ENCODE measurements around the gene WDR73.

The WDR73 gene

DNA sequence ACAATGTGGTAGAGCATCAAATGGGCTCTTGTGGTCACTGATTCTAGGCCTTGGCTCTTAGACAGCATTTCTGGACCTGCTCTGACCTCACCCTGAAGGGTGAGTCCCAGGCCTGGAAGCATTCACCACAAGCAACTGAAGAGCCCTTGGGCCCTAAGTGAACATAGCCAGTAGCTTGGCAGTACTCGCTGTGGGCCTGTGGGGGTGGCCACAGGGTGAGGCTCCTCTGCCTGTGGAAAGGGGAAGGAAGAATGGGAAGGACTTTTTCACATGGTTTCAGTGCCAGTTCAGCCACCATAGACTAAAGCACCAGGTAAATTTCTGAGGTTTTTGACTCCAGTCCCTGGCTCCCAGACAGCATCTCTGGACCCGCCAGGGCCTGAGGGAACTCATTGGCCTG, 58.4 kb downstream of the WDR73 start:
- Histone ChIP-seq H4K20me1 (ENCODE audit: insufficient read depth, low read length, poor library complexity, severe bottlenecking) (no peaks in the 10 kb centered on the region), H3K9me2 (replicated peaks; ENCODE audit: low read depth, low read length) (no peaks in the 10 kb centered on the region), H3K9ac (ENCODE audit: low read depth, low read length, poor library complexity, severe bottlenecking) (no peak overlapping the region), H3F3A (ENCODE audit: low read depth) (peaks cover 9% of the 10 kb centered on the region), H3K79me2 (ENCODE audit: insufficient read depth, low read length) (no peaks in the 10 kb centered on the region), H3K4me3 (ENCODE audit: low read length, poor library complexity, severe bottlenecking) (no peak overlapping the region), H3K36me3 (ENCODE audit: insufficient read depth, low read length) (no peaks in the 10 kb centered on the region), H3K9me3 (ENCODE audit: insufficient read depth, low read depth, low read length) (no peaks in the 10 kb centered on the region), H3K27me3 (ENCODE audit: insufficient read depth, low read length, poor library complexity, severe bottlenecking) (no peaks in the 10 kb centered on the region), H3K4me1 (ENCODE audit: insufficient read depth, low read length, poor library complexity, severe bottlenecking) (peaks cover 45% of the 10 kb centered on the region), H3K4me2 (ENCODE audit: low read depth, low read length, poor library complexity, severe bottlenecking) (no peak overlapping the region), H2AFZ (ENCODE audit: low read length) (peak overlapping the region; percentile 9; the same call in 1 of the 2 replicates)
- TF ChIP-seq EZH2phosphoT487 (IDR thresholded peaks at IDR 0.05; ENCODE audit: borderline replicate concordance) = no peak
- TF ChIP-seq, protein P1, sequence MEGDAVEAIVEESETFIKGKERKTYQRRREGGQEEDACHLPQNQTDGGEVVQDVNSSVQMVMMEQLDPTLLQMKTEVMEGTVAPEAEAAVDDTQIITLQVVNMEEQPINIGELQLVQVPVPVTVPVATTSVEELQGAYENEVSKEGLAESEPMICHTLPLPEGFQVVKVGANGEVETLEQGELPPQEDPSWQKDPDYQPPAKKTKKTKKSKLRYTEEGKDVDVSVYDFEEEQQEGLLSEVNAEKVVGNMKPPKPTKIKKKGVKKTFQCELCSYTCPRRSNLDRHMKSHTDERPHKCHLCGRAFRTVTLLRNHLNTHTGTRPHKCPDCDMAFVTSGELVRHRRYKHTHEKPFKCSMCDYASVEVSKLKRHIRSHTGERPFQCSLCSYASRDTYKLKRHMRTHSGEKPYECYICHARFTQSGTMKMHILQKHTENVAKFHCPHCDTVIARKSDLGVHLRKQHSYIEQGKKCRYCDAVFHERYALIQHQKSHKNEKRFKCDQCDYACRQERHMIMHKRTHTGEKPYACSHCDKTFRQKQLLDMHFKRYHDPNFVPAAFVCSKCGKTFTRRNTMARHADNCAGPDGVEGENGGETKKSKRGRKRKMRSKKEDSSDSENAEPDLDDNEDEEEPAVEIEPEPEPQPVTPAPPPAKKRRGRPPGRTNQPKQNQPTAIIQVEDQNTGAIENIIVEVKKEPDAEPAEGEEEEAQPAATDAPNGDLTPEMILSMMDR (conservative IDR thresholded peaks at IDR 0.05; ENCODE audit: low read length) = no peak

DNA sequence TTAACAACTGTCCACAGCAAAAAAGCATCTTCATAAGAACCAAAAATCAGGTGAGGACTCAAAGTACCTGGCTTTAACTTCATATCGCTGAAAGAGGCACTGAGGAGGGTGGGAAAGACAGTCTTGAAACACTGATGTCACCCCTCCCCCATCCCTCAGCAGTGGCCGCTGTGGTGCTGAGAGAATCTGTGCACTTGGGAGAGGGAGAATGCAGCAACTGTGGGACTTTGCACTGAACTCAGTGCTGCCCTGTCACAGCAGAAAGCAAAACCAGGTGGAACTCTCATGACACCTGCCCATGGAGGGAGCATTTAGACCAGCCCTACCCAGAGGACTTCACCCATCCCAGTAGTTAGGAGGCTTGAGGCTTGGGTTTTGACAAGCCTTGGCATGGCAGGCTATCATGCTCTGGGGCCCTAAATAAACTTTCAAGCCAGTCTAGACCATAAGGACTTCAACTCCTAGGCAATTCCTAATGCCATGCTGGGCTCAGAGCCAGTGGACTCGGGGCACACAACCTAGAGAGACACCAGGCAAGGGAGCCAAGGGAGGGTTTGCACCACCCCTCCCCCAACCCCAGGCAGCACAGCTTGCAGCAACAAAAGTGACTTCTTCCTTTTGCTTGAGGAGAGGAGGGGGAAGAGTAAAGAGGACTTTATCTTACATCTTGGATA, 59.3 kb downstream of the WDR73 start:
- no peak for TF ChIP-seq EZH2phosphoT487 (IDR thresholded peaks at IDR 0.05; ENCODE audit: borderline replicate concordance)
- TF ChIP-seq, protein P1 (conservative IDR thresholded peaks at IDR 0.05; ENCODE audit: low read length) = no peak
- Histone ChIP-seq H3K9me3 (ENCODE audit: insufficient read depth, low read depth, low read length) (no peaks in the 10 kb centered on the region), H2AFZ (ENCODE audit: low read length) (0 out of 2 replicates have a peak overlapping the region, but pooled peaks have one; percentile 9), H3F3A (ENCODE audit: low read depth) (peaks cover 9% of the 10 kb centered on the region), H3K79me2 (ENCODE audit: insufficient read depth, low read length) (no peaks in the 10 kb centered on the region), H3K4me1 (ENCODE audit: insufficient read depth, low read length, poor library complexity, severe bottlenecking) (peaks cover 42% of the 10 kb centered on the region), H3K4me3 (ENCODE audit: low read length, poor library complexity, severe bottlenecking) (no peak overlapping the region), H3K9ac (ENCODE audit: low read depth, low read length, poor library complexity, severe bottlenecking) (no peak overlapping the region), H3K9me2 (replicated peaks; ENCODE audit: low read depth, low read length) (no peaks in the 10 kb centered on the region), H3K27me3 (ENCODE audit: insufficient read depth, low read length, poor library complexity, severe bottlenecking) (no peaks in the 10 kb centered on the region), H3K4me2 (ENCODE audit: low read depth, low read length, poor library complexity, severe bottlenecking) (no peak overlapping the region), H4K20me1 (ENCODE audit: insufficient read depth, low read length, poor library complexity, severe bottlenecking) (no peaks in the 10 kb centered on the region), H3K36me3 (ENCODE audit: insufficient read depth, low read length) (no peaks in the 10 kb centered on the region)

DNA sequence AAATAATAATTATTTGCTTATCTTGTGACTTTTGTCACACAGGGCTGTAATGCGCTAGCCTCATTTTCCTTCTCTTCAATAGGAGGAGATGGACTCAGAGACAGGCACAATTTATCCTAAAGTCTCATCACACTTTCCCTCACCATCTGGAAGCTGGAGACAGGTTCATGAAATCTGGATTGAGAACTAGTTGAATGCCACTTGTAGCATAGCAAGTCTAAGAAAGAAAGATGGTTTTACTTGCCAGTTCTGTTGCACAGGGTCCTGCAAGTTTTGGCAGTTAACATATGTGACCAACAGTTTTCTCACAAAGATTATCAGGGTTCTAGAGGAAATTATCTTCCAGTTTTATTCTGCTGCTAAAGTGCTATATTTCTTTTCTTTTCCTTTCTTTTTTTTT, 62.3 kb downstream of the WDR73 start:
- no peak for TF ChIP-seq EZH2phosphoT487 (IDR thresholded peaks at IDR 0.05; ENCODE audit: borderline replicate concordance)
- TF ChIP-seq, protein P1 (conservative IDR thresholded peaks at IDR 0.05; ENCODE audit: low read length) = no peak
- H3K79me2 ChIP-seq (ENCODE audit: insufficient read depth, low read length) = no peaks in the 10 kb centered on the region
- H3K4me1 ChIP-seq (ENCODE audit: insufficient read depth, low read length, poor library complexity, severe bottlenecking) = peaks cover 24% of the 10 kb centered on the region
- no peaks in the 10 kb centered on the region for H3K36me3 ChIP-seq (ENCODE audit: insufficient read depth, low read length)
- no peaks in the 10 kb centered on the region for H3K9me2 ChIP-seq (replicated peaks; ENCODE audit: low read depth, low read length)
- H3F3A ChIP-seq (ENCODE audit: low read depth) = no peaks in the 10 kb centered on the region
- no peak overlapping the region for H3K4me3 ChIP-seq (ENCODE audit: low read length, poor library complexity, severe bottlenecking)
- no peaks in the 10 kb centered on the region for H4K20me1 ChIP-seq (ENCODE audit: insufficient read depth, low read length, poor library complexity, severe bottlenecking)
- 0 out of 2 replicates have a peak overlapping the region, but pooled peaks have one; percentile 27 for H2AFZ ChIP-seq (ENCODE audit: low read length)
- H3K9ac ChIP-seq (ENCODE audit: low read depth, low read length, poor library complexity, severe bottlenecking) = no peak overlapping the region
- no peaks in the 10 kb centered on the region for H3K9me3 ChIP-seq (ENCODE audit: insufficient read depth, low read depth, low read length)
- H3K4me2 ChIP-seq (ENCODE audit: low read depth, low read length, poor library complexity, severe bottlenecking) = no peak overlapping the region
- H3K27me3 ChIP-seq (ENCODE audit: insufficient read depth, low read length, poor library complexity, severe bottlenecking) = no peaks in the 10 kb centered on the region

Measured in Loucy (cell line).